Subcutaneous abdominal adipose tissue (tissue), 5 donors: Measurements from ENCODE around the gene PRSS33.

Source experiments
- H3K27ac ChIP-seq: one replicate; pipeline ENCODE4 v1.7.0; 2013; ENCODE audit warnings: low read depth, mild to moderate bottlenecking, inconsistent platforms, low read length, moderate library complexity
- H3K27me3 ChIP-seq, 5 donors: one replicate each; pipeline ENCODE4 v1.7.0; 2013; ENCODE audit warnings: low read length in 5 of 5, inconsistent platforms in 1 of 5; ENCODE audit not compliant: control insufficient read depth in 5 of 5, insufficient read depth in 4 of 5
- H3K36me3 ChIP-seq, 5 donors: one replicate each; pipeline ENCODE4 v1.7.0; 2013; ENCODE audit warnings: low read length in 5 of 5; ENCODE audit not compliant: control insufficient read depth in 5 of 5, insufficient read depth in 5 of 5
- H3K4me1 ChIP-seq, 5 donors: one replicate each; pipeline ENCODE4 v1.7.0; 2013; ENCODE audit warnings: low read length in 5 of 5, mild to moderate bottlenecking in 3 of 5, moderate library complexity in 1 of 5; ENCODE audit not compliant: control insufficient read depth in 5 of 5, insufficient read depth in 5 of 5
- H3K4me3 ChIP-seq, 5 donors: one replicate each; pipeline ENCODE4 v1.7.0; 2013; ENCODE audit warnings: low read length in 5 of 5, low read depth in 1 of 5
- H3K9ac ChIP-seq, 5 donors: one replicate each; pipeline ENCODE4 v1.7.0; 2013; ENCODE audit warnings: low read length in 5 of 5, mild to moderate bottlenecking in 4 of 5, moderate library complexity in 3 of 5
- H3K9me3 ChIP-seq, 5 donors: one replicate each; pipeline ENCODE4 v1.7.0; 2013; ENCODE audit warnings: low read length in 5 of 5; ENCODE audit not compliant: control insufficient read depth in 5 of 5
- donor health status: healthy.
- donor health status: healthy.
- donor health status: healthy.
- donor health status: healthy.
- donor health status: healthy.

PRSS33 gene

DNA sequence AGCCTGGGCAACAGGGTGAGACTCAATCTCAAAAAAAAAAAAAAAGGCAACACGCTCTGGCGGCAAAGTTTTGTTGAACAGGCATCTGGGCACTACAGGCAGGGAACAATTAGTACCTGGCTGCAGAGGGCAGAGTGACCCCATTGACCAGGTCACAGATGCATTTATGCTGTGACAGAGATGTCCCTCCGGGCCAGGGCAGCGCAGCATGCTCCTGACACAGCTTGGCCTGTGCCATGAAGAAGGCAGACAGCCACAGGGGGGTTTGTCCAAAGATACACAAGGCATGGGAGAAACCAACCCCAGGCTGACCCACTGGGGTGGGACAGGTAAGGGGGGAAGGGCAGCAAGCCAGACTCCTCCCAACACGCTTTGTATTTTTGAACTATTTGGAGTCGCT lies 42.6 kb downstream of the PRSS33 start:
- Histone ChIP-seq H3K27me3 (peaks cover 1 to 19% (median 3%) of the 10 kb centered on the region in 5 donors), H3K27ac (no peak overlapping the region), H3K4me3 (no peak overlapping the region), H3K4me1 (no peaks in the 10 kb centered on the region), H3K36me3 (no peaks in the 10 kb centered on the region), H3K9ac (no peak overlapping the region), H3K9me3 (no peaks in the 10 kb centered on the region)

DNA sequence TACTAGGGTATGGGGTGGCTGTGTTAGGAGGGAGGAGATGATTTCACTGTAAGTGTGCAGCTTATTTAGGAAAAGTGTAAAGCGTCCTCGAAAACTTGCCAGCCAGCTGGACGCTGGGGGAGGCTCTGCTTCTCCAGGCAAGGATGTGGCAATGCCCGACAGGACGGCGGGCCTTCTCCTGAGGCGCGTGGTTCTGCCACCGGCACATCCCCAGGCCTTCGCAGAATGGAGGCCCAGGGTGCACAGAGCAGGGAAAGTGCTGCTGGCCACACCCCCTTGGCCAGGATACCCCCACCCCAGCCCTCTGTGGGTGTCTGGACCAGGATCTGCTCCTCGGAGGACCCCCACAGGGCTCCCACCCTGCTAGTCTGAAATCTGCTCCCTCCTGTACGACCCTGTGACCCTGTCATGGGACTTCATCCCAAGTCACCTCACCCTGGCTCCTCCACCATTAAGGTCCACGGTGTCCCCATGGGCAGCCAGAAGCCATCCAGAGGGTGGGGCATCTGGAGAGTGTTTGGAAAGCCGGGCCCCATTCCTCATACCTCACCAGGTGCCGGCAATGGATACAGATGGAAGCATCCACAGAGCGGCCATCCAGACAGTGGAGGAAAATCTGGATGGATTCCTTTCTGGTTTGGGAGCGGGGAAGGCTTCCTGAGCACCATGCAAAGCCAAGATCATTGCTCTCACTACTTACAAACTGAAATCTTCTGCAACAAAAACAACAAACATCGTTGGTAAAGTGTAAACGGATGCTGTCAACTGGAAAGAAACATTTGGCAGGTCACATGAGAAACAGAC lies 44.2 kb downstream of the PRSS33 start:
- no peaks in the 10 kb centered on the region for H3K4me1 ChIP-seq
- H3K36me3 ChIP-seq, result no peaks in the 10 kb centered on the region
- H3K27ac ChIP-seq, result no peak overlapping the region
- H3K9me3 ChIP-seq, result no peaks in the 10 kb centered on the region
- H3K27me3 ChIP-seq, result peaks cover 10 to 30% (median 16%) of the 10 kb centered on the region in 5 donors
- H3K4me3 ChIP-seq, result no peak overlapping the region
- no peak overlapping the region for H3K9ac ChIP-seq

- no peak overlapping the region for H3K9ac ChIP-seq
- H3K4me3 ChIP-seq, result no peak overlapping the region
- no peaks in the 10 kb centered on the region for H3K36me3 ChIP-seq
- H3K27me3 ChIP-seq, result peaks cover 15 to 37% (median 22%) of the 10 kb centered on the region in 5 donors
- no peak overlapping the region for H3K27ac ChIP-seq
- H3K9me3 ChIP-seq, result no peaks in the 10 kb centered on the region
- no peaks in the 10 kb centered on the region for H3K4me1 ChIP-seq
Measured at GRCh38 chr16:2742323-2743006, 44.9 kb downstream of the PRSS33 start.

DNA sequence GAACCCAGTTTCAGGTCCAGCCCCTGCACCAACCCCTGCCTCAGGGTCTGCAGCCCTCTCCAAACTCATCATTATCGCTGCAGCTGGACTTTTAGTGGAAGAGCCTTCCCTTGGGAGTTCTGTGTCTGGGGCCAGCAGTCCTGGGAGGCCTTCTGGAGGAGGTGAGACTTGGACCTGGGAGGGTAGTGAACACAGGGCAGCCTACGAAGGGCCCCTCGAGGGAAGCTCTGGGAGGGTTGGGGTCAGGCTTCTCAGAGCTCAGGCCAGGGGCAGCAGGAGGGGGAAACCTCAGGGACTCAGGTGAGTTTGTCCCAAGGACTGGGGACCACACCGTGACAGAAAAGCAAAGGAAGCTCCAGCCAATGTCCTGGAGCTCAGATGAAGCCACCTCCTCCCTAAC lies 46.2 kb downstream of the PRSS33 start:
- Histone ChIP-seq H3K9me3 (no peaks in the 10 kb centered on the region), H3K4me3 (no peak overlapping the region), H3K4me1 (no peaks in the 10 kb centered on the region), H3K36me3 (no peaks in the 10 kb centered on the region), H3K27me3 (peaks cover 19 to 47% (median 29%) of the 10 kb centered on the region in 5 donors), H3K27ac (no peak overlapping the region), H3K9ac (no peak overlapping the region)

GRCh38 chr16:2740476-2740875 lies 46.9 kb downstream of the PRSS33 start:
- Histone ChIP-seq H3K36me3 (no peaks in the 10 kb centered on the region), H3K27me3 (peaks cover 19 to 45% (median 30%) of the 10 kb centered on the region in 5 donors), H3K4me3 (no peak overlapping the region), H3K9ac (no peak overlapping the region), H3K4me1 (no peaks in the 10 kb centered on the region), H3K9me3 (no peaks in the 10 kb centered on the region), H3K27ac (no peak overlapping the region)

GRCh38 chr16:2739625-2740430 lies 47.5 kb downstream of the PRSS33 start:
- H3K4me1 ChIP-seq, result no peaks in the 10 kb centered on the region
- H3K9ac ChIP-seq, result no peak overlapping the region
- no peaks in the 10 kb centered on the region for H3K9me3 ChIP-seq
- no peak overlapping the region for H3K4me3 ChIP-seq
- H3K27me3 ChIP-seq, result peaks cover 19 to 39% (median 30%) of the 10 kb centered on the region in 5 donors
- no peak overlapping the region for H3K27ac ChIP-seq
- H3K36me3 ChIP-seq, result no peaks in the 10 kb centered on the region

DNA sequence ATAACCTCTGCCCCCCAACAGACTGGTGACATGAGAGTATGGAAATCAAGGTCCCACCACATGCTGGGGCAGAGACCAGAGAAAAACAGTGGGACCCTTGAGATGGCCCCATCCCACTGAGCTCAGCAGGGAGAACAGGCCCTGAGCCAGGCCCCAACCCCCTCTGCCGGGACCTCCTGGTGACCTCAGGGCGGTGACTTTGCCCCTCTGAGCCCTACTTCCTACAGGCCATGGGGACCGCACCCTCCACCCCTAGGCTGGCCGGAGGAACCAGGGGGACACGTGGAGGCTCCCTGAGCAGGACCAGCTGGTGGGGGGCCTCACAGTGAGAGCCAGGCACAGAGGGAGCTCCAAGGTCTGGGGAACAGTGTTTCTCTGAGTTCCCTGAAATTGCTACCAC lies 48.7 kb downstream of the PRSS33 start:
- Histone ChIP-seq H3K27me3 (peaks cover 19 to 39% (median 30%) of the 10 kb centered on the region in 5 donors), H3K36me3 (no peaks in the 10 kb centered on the region), H3K4me3 (no peak overlapping the region), H3K27ac (no peak overlapping the region), H3K9me3 (no peaks in the 10 kb centered on the region), H3K4me1 (no peaks in the 10 kb centered on the region), H3K9ac (no peak overlapping the region)

- Histone ChIP-seq H3K9me3 (no peaks in the 10 kb centered on the region), H3K27ac (no peak overlapping the region), H3K9ac (no peak overlapping the region), H3K4me1 (no peaks in the 10 kb centered on the region), H3K27me3 (peaks cover 19 to 39% (median 27%) of the 10 kb centered on the region in 5 donors), H3K4me3 (no peak overlapping the region), H3K36me3 (no peaks in the 10 kb centered on the region)
Measured at GRCh38 chr16:2737895-2738418, 49.4 kb downstream of the PRSS33 start.

DNA sequence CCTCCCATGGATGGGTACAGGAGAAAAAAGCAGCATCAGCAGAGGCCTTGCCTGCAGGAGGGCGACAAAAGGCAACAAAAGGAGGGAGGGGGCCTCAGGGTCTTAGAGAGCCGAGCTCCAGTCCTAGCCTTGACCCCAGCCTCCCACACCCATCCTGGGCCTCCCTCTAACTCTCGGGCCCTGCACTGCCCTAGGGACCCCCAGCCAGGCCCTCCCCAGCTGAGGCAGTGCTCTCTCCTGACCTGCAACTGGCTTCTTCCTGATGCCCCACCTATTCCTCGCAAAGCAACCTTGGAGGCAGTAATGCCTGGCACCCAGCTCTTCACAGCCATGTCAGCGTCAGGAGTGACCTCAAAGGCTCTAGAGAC lies 50.1 kb downstream of the PRSS33 start:
- no peaks in the 10 kb centered on the region for H3K36me3 ChIP-seq
- H3K27me3 ChIP-seq, result peaks cover 19 to 39% (median 27%) of the 10 kb centered on the region in 5 donors
- no peak overlapping the region for H3K27ac ChIP-seq
- H3K9ac ChIP-seq, result peak overlapping the region in 1 of 5 donors; percentile 6
- H3K9me3 ChIP-seq, result no peaks in the 10 kb centered on the region
- no peaks in the 10 kb centered on the region for H3K4me1 ChIP-seq
- H3K4me3 ChIP-seq, result no peak overlapping the region
